HS-5 (cell line): ENCODE data around the gene RAP1A.
"Not testable (repeated sequence)": the region's sequence is repeated elsewhere in the genome, so short reads cannot be mapped to it uniquely, and the experiment has no call there.

Experiments used
- DNase-seq: peaks from one replicate; pipeline ENCODE4 v3.0.0-alpha.2; 2012; ENCODE audit warnings: low read depth

Gene RAP1A

DNA sequence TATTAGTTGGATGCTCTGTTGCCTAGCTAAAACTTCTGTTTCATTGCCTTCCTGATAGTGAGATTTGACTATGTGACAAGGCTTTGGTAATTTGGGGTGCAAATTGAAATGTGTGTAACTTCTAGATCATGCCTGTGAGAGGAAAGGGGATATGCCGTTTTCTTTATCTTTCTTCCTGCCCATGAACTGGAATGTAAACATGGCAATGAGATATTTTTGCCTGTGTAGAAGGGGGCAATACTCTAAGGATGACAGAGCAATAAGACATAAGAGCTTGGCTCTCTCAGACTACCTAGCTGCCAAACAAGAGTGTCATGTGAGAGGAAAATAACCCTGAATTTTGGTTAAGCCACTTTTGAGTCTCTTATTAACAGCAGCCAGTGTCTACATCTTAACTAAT, 49.7 kb downstream of the RAP1A start:
- no peak for DNase-seq

DNA sequence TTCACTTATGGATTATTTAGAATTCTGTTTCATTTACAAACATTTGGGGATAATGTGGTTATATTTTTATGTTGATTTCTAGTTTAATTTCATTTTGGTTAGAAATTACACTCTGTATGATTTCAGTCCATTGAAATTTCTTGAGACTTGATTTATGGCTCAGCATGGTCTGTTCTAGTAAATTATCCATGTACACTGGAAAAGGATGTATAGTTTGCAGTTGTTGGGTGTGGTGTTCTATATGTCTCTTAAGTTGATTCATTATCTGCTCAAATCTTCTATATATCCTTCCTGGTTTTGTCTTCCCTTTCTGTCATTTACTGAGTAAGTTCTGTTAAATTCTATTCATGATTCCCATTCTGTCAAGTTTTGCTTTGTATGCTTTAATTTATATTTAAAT, 52.3 kb downstream of the RAP1A start:
- DNase-seq: no peak

DNA sequence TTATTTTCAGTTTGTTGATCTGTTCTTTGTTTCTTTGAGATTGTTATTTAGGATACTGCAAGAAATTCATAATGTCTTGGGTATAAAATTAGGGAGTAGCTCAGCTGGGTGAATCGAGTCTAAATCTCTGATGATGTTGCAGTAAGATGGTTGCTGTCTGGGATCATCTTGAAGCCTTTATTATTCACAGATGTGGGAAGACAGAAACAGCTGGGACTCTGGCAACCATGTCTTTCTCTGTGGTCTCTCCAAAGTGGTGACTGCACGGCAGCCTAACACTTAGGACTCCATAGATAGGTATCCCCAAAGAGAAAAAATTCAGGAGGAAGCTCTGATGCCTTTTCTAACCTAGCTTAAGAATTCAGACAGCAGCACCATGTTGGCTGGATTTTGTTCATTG, 52.7 kb downstream of the RAP1A start:
- DNase-seq: no peak

DNA sequence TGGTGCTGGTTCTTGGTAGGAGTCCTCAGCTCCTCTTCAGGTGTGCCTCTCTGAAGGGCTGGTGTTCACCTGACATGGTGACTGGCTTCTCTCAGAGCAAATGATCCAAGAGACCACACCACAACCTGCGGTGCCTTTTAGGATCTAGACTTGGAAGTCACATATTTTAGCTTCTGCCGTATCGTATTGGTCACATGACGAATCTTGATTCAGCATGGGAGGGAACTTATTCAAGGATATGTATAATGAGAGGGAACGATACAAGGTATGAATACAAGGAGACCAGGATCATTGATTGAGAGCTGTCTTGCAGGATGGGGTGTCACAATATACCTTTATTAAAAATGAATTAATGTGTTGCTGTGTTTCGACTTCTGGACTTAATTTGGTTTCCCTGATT, 58.0 kb downstream of the RAP1A start:
- no peak for DNase-seq

DNA sequence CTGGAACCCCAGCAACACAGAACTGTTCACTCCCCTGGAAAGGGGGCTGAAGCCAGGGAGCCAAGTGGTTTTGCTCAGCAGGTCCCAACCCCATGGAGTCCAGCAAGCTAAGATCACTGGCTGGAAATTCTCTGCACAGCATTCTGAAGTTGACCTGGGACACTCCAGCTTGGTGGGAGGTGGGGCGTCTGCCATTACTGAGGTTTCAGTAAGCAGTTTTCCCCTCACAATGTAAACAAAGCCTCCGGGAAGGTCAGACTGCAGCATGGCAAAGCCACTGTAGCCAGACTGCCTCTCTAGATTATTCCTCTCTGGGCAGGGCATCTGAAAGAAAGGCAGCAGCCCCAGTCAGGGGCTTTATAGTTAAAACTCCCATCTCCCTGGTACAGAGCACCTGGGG, 60.0 kb downstream of the RAP1A start:
- DNase-seq: no peak

DNA sequence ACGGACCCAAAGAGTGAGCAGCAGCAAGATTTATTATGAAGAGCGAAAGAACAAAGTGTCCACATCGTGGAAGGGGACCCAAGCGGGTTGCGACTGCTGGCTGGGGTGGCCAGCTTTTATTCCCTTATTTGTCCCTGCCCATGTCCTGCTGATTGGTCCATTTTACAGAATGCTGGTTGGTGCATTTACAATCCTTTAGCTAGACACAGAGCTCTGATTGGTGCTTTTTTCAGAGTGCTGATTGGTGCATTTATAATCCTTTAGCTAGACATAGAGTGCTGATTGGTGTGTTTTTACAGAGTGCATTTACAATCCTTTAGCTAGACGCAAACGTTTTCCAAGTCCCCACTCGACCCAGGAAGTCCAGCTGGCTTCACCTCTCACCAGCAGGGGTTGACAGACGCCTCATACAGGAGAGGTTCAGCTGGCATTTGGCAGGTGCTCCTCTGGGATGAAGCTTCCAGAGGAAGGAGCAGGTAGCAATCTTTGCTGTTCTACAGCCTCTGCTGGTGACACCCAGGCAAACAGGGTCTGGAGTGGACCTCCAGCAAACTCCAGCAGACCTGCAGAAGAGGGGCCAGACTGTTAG, 60.7 kb downstream of the RAP1A start:
- not testable (repeated sequence) for DNase-seq

DNA sequence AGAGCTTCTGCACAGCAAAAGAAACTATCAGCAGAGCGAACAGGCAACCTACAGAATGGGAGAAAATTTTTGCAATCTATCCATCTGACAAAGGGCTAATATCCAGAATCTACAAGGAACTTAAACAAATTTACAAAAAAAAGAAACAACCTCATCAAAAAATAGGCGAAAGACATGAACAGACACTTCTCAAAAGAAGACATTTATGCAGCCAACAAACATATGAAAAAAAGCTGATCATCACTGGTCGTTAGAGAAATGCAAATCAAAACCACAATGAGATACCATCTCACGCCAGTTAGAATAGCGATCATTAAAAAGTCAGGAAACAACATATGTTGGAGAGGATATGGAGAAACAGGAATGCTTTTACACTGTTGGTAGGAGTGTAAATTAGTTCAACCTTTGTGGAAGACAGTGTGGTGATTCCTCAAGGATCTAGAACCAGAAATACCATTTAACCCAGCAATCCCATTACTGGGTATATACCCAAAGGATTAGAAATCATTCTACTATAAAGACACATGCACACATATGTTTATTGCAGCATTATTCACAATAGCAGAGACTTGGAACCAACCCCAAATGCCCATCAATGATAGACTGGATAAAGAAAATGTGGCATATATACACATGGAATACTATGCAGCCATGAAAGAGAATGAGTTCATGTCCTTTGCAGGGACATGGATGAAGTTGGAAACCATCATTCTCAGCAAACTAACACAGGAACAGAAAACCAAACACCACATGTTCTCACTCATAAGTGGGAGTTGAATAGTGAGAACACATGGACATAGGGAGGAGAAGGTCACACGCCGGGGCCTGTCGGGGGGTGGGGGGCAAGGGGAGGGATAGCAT, 65.9 kb downstream of the RAP1A start:
- DNase-seq: not testable (repeated sequence)

DNA sequence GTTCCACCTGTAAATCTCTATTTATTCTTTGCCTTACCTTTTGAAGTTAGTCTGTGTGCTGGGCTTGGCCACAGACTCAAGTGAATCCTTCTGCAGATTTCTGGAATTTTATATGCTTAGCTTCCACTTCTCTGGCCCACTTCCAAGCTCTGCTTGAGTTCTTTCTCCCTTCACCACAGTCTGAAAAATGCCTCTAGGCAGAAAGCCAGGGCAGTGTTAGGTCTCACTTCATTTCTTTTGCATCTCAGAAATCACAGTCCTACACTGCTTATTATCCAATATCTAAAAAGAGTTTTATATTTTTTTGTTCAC, 70.7 kb downstream of the RAP1A start:
- no peak for DNase-seq

DNA sequence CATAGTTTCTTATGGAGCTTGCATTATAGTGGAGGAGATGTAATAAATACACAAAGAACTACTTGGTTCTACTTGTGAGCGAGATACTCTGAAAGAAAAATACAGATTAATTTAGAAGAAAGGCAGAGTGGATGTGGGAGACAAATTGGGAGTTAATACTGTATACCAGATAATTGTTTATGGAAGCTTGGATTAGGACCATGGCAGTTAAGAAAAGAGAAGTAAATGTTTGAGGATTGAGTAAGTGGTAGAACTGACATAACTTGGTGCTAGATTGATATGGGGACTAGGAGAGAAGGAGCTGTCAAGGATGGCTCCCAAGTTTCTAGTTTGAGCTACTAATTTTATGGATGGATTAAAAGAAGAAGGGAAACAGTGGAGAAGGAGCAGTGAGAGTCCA, 72.3 kb downstream of the RAP1A start:
- no peak for DNase-seq

DNA sequence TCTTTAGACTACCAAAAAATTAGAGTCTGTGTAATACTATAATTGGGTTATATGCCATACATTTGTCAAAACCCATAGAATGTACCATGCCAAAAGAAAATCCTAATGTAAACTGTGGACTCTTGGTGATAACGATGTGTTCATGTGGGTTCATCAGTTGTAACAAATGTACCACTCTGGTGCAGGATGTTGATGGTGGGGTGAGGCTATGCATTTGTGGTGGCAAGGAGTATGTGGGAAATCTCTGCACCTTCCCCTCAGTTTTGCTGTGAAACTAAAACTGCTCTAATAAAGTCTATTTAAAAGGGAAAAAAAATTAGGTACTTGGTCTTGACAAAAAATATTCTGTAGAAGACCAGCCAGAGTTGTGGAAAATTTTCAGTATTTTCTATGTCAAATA, 76.2 kb downstream of the RAP1A start:
- DNase-seq: no peak

DNA sequence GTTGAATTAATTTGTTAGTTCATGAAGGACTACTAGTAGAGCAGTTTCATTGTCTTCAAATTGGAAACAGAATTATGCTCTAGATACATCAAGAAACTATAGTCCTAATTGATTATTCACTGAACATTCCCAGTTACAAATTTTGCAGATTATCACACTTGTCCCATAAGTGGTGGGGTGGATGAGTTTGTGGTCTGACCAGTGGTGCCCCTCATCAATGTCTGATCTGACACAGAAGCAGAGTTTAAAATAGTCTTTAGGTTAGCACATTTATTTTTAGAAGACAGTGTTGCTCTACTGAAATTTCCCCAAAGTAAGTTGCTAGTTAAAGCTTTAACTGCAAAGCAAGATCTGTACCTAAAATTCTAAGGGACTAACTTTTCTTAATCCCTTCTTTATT, 76.7 kb downstream of the RAP1A start:
- DNase-seq: no peak

DNA sequence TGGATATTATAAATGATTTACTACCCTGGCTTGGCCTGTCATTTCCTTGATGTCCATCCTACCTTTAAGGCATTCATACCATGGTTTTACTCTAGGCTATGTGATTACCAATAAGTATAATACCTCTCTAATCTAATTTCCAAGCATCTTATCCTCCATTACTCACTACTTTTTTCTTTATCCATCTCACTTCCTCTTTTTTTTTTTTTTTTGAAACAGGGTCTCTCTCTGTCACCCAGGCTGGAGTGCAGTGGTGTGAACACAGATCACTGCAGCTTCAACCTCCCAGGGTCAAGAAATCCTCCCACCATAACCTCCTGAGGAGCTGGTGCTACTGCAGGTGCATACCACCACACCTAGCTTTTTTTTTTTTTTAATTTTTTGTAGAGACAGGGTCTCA, 79.7 kb downstream of the RAP1A start:
- no peak for DNase-seq

DNA sequence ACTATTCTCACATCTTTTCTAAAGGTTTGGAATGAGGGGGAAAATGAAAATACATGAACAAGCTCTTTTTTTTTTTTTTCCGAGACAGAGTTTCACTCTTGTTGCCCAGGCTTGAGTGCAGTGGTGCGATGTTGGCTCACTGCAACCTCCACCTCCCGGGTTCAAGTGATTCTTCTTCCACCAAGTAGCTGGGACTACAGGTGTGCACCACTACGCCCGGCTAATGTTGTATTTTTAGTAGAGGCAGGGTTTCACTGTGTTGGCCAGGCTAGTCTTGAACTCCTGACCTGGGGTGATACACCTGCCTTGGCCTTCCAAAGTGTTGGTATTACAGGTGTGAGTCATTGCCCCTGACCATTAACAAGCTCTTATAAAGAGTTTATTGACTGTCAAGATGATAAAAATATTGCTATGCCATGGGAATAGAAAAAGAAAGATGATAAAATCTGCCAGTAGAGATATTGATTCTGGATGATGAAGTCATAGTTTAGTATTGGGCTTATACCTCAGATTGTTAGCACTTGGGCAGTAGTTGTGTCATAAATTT, 83.0 kb downstream of the RAP1A start:
- no peak for DNase-seq

DNA sequence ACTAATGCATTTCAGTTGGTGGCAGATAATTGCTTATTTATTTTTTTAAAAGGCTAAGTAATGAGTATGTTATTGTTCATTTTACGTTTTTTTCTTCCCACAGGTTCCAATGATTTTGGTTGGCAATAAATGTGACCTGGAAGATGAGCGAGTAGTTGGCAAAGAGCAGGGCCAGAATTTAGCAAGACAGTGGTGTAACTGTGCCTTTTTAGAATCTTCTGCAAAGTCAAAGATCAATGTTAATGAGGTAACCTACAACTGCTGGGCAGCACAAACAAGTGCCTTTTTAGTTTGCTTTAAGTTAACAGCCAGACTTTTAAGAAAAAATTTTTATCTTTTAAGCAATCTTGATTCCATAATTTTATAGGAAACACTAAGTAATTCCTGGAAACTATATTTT, 84.7 kb downstream of the RAP1A start:
- no peak for DNase-seq

DNA sequence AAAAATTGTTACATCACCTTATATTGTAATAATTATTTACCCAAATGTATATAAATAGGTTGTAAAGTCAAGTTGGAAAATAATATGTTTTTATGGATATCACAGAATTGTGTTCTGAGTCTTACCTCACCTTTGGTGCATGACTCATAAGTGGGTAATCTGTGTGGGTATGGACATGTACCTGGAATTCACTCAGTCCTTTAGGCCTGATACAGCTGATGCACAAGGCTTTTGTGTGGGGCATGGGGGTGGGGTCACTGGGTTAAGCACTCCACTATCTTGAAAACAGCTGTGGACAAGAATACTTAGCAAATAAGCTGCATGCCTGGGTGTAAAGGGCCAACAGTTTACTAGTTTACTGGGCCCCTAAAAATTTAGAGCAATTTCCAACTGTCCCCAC, 85.2 kb downstream of the RAP1A start:
- DNase-seq: no peak

DNA sequence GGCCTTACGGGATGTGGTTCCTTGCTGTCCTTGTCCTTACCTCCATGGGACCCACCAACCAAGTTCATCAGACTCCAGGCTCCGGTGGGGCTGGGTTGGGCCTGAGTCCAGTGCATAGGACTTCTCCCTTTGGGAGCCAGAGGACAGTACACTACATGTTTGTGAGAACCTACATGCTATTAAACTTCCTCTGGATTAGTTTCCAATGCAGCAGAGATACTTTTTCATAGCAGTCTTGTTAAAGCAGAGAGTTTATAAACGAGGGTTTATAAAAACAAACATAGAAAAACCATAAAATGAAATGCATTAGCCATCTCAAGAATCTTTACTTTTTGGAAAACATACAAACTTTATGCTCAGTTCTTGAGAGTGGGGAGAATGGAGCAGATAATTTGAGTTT, 86.3 kb downstream of the RAP1A start:
- no peak for DNase-seq

DNA sequence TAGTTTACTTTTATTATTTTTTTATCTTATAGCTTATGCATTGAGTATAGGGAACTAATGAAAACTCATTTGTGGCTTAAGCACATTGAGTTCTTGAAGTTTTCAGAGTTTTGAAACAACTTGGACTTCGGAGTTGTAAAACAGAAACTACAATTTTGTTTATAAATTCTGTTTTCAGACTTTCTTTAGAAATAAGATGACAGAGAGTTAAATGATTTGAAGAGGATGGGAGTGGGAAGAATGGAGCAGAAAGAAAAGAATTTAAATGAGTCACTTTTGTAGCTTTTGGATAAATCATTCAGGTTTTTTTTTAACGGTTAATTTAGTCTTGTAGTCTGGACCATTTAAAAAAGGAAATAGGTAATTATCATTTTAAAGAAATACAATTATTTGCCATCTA, 87.3 kb downstream of the RAP1A start:
- no peak for DNase-seq

DNA sequence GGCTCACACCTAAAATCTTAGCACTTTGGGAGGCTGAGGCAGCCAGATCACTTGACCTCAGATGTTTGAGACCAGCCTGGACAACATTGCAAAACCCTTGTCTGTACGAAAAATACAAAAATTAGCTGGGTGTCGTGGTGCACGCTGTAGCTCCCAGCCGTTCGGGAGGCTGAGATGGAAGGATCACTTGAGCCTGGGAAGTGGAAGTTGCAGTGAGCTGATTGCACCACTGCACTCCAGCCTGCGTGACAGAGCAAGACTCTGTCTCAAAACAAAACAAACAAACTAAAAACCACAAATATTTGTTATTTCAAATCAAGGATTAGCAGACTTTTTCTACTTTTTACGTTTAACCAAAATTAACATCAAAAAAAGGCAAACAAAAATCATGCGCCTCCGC, 88.3 kb downstream of the RAP1A start:
- DNase-seq: no peak

DNA sequence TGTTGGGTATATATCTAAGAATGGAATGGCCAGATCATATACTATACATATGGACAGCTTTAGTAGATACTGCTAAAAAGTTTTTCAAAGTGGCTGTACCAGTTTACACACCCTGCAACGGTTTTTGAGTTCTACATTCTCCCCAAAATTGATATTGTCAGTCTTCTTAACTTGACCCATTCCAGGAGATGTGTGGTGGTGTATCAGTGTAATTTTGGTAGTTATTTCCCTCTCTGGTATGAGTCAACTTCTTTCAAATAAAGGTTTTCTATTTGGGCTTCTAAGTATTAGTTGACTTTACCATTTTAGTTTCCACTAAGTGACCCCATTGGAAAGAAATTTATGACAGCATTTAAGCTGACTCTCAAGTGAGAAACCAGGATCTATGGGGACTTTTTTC, 90.4 kb downstream of the RAP1A start:
- DNase-seq: no peak

DNA sequence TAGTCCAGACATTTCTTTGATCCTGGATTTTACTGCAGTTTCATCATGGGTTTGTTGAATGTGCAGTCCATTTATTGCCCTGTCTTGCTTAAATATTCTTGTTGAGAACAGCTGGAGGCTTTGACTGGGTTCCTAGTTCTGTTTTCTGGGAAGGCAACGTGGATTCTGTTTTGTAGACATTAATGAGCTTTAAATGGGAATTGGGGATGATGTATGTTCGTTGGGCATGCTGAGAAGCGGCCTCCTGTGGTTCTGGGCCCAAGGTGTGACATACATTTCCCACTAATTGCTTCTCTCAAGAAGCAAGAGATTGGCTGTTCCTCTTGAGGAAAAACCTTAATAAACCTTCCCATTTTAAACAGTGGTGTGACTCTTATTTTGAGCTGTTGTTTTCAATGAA, 96.7 kb downstream of the RAP1A start:
- DNase-seq: no peak

DNA sequence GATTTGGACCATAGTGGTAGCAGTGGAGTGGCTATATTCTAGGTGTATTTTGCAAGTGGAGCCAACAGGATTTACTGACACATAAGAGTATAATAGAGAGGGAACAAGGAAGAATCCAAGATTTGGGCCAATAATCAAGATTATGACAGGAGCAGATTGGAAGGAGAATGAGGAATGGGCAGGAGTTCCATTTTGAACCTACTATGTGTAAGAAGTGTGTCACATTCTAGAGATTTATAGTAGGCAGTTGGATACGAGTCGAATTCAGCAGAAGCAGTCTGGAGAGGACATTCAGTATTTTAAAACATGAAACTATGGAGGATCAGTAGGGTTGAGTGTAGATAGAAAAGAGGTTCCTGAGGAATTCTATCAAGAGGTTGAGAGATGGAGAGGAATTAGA, 97.9 kb downstream of the RAP1A start:
- DNase-seq: no peak

DNA sequence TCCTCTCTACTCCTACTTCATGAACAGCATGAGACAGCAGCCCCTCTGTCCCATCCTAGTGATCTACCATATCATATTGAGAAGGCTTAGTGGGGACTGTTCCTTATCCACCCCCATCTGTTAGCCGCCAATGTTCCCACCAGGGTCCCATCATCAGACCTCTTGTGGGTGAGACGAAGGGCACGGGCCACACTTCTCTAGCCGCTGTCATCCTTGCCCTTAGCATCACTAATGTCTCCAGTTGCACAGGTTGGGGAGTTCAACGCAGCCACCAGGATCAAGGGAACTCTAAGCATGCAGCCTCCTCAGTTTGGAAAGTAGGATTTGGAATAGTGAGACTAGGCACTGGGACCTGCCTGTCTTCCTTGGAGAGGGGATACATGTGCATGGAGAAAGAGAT, 99.5 kb downstream of the RAP1A start:
- no peak for DNase-seq

DNA sequence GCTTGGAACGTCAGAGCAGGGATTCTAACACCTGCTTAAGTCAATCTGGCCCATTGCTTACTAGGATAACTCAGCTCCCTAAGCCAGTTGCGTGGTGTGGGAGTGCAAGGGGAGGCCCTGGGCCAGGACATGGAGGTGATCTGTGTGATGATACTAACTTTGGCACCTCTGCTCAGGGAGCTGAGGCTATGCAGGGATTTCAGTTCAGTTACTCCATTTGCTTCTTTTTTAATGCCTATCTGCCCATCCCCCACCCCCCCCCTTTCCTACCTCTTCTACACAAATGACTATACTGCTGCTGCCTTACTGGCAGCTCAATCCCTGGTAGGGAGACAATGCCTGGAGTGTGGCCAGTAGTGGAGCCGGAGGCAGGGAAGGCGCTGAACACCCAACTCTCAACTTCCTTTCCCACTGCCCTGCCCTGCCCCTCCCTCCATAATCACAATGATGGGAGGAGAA, 100.1 kb downstream of the RAP1A start:
- DNase-seq: no peak
